ENCODE measurements around the gene COL9A3.

COL9A3 gene

GRCh38 chr20:62811320-62811719, 5.5 kb upstream of the COL9A3 start:
- no peak for DNase-seq (ENCODE audit: low read depth)

- no peak for DNase-seq (ENCODE audit: low read depth)
These were observed 5.1 kb upstream of the COL9A3 start for GRCh38 chr20:62811720-62812119.

- no peak for DNase-seq (ENCODE audit: low read depth)
These were observed 4.5 kb upstream of the COL9A3 start for GRCh38 chr20:62812181-62812906.

DNA sequence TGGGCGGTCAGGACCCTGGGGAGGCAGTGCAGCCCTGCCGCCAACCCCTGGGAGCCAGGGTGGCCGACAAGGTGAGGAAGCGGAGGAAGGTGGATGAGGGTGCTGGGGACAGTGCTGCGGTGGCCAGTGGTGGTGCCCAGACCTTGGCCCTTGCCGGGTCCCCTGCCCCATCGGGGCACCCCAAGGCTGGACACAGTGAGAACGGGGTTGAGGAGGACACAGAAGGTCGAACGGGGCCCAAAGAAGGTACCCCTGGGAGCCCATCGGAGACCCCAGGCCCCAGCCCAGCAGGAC, 4.0 kb upstream of the COL9A3 start:
- DNase-seq (ENCODE audit: low read depth): no peak

- no peak for DNase-seq (ENCODE audit: low read depth)
These were observed 3.3 kb upstream of the COL9A3 start for GRCh38 chr20:62813588-62813987.

GRCh38 chr20:62814060-62814708, 2.7 kb upstream of the COL9A3 start:
- DNase-seq (ENCODE audit: low read depth): no peak

DNA sequence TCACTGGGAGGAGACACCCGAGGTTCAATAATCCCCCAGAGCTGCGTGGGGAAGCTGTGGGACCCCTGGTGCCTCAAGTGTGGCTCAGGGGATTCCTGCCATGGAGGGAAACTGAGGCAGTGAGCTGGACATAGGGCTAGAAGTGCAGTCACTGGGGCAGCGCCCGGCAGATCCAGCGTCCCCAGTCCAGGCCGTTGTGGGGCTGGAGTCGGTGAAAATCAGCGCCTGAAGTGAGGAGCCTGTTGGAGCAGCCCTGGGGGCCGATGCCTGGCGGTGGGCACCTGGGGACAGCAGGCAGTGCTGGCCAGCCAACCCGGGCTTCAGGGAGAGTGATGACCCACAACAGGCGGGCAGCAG, 2.2 kb upstream of the COL9A3 start:
- DNase-seq (ENCODE audit: low read depth): no peak

DNA sequence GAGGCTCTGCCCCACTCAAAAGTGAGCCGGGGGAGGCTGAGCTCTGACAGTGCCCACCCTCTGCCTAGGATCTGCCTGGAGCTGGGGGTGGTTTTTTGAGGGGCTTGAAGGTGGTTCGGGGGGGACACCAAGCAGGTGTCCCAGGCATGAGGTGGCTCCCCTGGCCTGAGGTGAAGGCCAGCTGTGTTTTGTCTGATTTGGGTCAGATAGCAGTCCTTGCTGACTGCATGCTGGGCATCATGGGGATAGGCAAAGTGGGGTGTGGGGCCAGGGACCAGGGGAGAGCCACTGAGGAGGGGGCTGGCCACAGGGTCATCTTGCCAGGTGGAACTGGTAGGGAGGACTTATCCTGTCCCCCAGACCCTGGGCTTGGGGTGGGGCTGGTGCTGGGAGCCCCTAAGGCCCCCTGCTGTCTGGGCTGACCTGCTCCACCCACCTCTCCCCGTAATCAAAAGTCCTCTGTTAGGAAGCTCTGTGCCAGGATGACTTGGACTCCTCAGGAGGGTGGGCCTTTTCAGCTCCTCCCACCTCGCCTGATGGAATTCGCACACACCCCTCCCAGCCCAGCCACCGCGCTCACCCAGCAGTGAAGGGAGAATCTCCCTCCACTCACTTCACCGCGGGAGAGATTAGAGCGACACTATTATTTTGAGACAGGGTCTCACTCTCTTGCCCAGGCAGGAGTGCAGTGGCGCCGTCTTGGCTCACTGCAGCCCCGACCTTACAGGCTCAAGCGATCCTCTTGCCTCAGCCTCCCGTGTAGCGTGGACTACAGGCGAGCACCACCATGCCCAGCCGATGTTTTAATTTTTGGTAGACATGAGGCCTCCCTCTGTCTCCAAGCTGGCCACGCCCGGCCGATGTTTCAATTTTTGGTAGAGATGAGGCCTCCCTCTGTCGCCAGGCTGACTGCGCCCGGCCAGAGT, 1.5 kb upstream of the COL9A3 start:
- DNase-seq (ENCODE audit: low read depth): no peak

DNA sequence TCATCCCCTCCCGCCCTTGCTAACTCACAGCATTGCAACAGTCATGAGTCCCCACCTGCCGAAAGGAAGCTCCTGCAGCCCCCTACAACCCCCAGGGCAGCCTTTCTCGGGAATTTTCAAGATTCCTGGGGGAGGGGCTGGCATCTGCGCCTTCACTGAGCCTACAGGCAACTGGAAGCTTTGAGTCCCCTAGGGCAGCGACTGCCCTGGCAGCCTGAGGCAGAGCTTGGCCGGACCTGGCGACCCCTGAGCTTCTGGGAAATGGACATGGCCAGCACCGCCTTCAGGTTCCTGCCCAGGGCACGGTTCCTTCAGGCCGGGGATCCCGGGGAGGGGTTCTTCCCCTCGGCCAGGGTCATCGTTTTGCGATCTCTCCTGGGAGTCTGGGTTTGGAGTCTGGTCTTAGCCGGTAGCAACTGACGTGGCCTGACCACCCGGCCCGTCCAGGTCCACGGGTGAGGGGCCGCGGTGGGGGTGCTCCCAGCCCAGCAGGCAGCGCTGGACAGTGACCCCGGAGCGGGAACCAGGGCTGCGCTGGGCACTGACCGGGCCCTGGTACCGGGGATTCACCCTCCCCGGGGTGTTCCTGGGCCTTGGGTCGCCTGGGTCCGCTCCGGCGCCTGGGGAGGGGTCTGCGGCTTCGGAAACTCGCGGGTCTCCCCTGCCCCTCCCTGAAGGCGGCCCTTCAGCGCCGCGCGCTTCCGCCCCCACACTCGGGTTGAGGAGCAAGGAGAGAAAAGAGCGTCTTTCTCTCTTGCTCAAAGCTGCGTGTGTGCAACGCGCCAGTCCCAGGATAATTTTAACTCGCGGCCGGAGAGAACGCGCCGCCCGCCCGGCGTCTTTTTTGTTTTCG, 593 bp upstream of the COL9A3 start:
- DNase-seq (ENCODE audit: low read depth): no peak

DNA sequence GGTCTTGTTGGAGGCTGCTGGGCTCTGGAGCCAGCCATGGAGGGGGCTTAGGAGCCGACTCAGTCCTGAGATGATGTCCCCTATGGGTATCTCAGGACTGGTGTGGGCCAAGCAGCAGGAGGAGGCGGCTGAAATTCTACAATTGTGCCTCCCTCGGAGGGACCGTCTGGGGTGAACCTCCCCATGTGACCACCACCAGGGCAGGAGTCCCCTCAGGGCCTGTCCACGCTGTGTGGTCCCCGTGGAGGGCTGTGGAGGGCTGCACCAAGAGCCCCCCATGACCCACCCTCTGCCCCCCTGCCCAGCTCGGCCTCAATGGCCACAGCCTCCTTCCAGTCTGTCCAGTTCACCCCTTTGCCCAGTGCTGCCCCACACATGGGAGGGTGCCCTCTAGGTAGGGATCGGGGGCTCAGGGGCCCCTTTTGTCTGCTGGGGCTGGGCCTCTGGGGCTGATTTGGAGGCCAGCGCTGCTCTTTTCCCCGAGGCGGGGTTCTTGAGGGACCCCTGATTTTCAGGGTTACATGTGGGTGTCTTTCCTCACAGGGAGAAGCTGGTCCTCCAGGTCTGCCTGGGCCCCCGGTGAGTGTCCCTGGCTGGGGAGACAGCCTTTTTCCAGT, 1.2 kb downstream of the COL9A3 start:
- no peak for DNase-seq (ENCODE audit: low read depth)

- no peak for DNase-seq (ENCODE audit: low read depth)
These were observed 2.0 kb downstream of the COL9A3 start for GRCh38 chr20:62818592-62819493.

GRCh38 chr20:62819494-62820174, 2.8 kb downstream of the COL9A3 start:
- no peak for DNase-seq (ENCODE audit: low read depth)

DNA sequence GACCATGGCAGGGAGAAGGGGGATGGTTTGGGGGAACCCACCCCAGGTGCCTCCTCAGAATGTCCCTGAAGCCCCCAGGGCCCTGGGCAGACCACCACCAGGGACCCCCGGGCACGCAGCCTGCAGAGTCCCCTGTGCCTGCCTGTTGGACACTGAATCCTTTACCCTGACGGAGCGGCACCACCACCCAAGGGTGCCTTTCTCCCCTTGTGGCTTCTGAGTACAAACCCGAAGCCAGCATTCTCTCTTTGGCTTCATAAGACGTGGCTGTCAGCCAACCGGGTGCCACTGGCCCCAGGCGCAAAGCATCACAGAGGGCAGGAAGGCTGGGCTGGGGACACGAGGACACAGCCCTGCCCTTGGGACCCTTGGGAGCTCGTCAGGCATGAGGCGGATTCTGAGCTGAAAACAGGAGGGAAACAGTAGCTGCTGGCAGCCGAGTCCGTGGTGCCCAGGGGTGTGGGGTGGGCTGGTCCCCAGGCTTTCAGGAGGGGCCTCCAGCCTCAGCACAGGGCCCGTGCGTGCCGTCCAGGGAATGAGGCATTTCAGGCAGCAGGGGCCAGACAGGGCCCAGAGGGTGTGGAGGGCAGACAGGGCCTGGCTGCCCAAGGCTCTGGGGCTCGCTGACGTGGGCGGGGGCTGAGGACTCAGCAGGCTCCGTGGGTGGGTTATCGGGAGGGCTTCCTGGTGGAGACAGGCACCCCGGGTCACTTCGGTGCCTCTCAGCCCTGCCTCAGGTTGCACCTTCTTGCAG, 3.5 kb downstream of the COL9A3 start:
- DNase-seq (ENCODE audit: low read depth): no peak

DNA sequence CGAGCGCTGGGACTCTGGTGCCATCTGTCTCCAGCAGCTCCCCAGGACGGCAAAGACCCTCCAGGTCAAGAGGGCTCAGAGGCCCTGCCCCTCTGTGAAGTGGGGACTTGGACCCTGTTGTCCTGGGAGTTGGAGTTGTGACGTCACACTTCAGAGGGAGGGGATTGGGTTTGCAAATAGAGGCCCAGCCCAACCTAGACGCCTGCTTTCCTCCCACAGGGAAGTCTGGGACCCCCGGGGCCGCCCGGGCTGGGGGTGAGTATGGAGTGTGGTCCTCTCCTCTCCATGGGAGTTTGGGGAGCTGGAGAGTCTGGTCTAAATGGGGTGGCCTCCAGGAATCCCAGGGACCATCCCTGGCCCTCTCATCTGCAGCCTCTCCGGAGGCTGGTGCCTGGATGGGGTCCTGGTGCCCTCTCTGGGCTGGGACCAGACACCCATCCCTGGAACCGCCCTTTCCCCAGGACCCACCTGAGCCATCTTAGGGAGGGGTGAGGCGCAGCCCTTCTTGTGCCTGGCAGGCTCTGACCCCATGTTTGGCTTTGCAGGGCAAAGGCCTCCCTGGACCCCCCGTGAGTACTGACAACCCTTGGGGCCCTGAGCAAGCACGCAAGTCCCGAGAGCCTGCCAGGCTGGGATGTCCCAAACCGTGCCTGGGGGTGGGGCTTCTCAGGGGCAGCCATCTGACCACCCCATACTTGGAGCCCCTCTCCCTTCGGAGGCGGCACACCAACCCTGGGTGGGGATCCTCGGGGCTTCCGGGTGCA, 4.3 kb downstream of the COL9A3 start:
- no peak for DNase-seq (ENCODE audit: low read depth)

GRCh38 chr20:62821726-62822210, 4.9 kb downstream of the COL9A3 start:
- DNase-seq (ENCODE audit: low read depth): no peak

DNA sequence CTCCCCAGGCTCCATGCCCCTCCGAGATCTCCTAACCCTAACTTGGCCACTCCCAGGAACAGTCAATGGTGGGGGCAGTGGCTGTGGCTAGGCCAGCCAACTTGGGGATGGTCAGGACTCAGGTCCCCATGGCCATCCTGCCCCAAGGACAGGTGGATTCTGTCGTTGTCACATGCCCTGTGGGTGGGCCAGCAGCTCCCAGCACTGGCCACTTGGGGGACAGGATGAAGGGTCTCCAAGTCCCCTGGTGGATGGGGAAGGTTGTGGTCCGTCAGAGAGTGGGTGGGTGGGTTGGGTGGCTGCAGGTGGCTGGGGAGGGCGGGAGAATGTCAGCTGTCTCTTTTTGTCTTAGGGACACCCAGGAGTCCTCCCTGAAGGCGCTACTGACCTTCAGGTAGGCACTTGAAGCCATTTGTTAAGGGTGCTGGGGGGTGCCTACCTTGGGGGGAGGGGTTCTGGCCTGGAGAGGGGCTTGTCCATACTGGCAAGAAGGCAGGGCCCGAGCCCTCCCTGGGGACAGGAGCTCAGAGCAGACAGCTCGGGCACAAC, 5.5 kb downstream of the COL9A3 start:
- DNase-seq (ENCODE audit: low read depth): no peak

DNA sequence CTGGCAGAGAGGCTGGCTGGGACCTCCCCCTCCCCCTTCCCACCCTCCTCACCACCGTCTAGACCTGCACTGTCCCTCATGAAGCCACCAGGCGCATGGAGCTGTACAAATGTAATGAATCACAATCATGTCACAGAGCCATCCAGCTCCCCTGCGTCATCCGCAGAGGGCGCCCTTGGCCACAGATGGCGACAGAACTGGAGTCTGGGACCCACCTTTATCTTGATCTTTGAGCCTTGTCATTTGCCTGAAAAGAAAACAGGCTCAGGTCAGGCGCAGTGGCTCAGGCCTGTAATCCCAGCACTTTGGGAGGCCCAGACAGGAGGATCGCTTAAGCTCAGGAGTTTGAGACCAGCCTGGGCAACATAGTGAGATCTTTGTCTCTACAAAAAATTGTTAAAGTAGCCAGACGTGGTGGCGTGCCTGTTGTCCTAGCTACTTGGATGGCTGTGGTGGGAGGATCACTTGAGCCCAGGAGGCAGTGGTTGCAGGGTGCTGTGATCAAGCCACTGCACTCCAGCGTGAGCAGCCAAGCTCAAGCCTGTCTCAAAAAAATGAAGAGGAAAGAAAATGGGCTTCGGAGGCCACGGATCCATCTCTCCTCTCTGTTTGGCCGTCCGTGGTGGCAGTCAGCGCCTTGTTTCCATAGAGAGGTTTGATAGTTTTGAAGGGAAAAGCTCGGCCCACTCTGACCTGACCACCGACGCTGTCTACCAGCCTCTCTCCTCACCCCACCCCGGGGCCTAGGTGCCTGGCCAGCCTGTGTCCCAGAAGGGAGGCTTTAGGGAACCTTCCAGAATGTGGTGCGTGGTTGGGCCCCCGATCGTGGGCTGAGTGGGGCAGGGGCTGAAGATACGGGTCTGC, 6.2 kb downstream of the COL9A3 start:
- no peak for DNase-seq (ENCODE audit: low read depth)

All from fibroblast of gingiva (primary cell).